Measurements from ENCODE around the gene RAB5B.
A peak's percentile ranks its signal among the peaks of the same experiment; 100 is the strongest.

The RAB5B gene

DNA sequence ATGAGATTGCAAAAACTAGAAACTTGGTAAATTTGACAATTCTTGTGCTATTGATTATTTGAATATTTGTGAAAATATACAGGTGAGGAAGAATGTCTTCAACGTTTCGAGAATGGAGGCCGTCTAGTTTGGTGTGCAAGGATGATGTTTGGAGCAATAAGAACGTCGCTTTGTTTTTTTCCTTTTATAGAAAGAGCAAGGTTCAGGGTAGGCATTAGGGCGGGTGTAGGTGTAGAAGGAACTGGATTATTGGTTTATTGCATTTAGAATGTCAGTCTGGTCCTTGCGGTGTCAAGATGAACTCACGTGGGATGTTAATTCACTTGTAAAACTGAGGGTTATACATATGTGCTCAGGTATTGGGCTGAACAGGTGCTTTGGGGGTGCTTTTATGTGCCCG, 69.0 kb downstream of the RAB5B start:
- Histone ChIP-seq H3K79me2 (ENCODE audit: control insufficient read depth, insufficient read depth, low read length) (peaks cover 16% of the 10 kb centered on the region), H3K79me1 (ENCODE audit: low read length) (peaks cover 1% of the 10 kb centered on the region), H3K4me2 (ENCODE audit: low read length) (peak overlapping the region; percentile 83), H4K5ac (ENCODE audit: low read length) (no peak overlapping the region), H4K8ac (ENCODE audit: low read depth, low read length) (no peak overlapping the region), H3K36me3 (ENCODE audit: control insufficient read depth, insufficient read depth, low read length) (peaks cover 4% of the 10 kb centered on the region), H3K27me3 (ENCODE audit: insufficient read depth, low read length, poor library complexity) (no peaks in the 10 kb centered on the region), H3K56ac (ENCODE audit: low read length) (peak overlapping the region; percentile 98), H3K4me3 (ENCODE audit: low read length) (peak overlapping the region; percentile 98), H3K9ac (ENCODE audit: low read length) (peak overlapping the region; percentile 99), H3K4me1 (ENCODE audit: control insufficient read depth, low read depth, low read length) (peaks cover 2% of the 10 kb centered on the region), H3K4ac (ENCODE audit: low read depth, low read length) (no peak overlapping the region), H3K27ac (ENCODE audit: low read depth, low read length) (no peak overlapping the region), H2AK5ac (ENCODE audit: low read length) (no peak overlapping the region), H3K23ac (ENCODE audit: low read length) (no peak overlapping the region), H3K18ac (ENCODE audit: low read length) (no peak overlapping the region), H2BK5ac (ENCODE audit: low read length) (no peak overlapping the region), H2BK15ac (replicated peaks; ENCODE audit: low read depth) (no peak overlapping the region), H2BK120ac (ENCODE audit: low read depth, low read length) (no peak overlapping the region)
- no peak for DNase-seq
- WGBS (ENCODE audit: extremely low coverage, insufficient coverage, low lambda C conversion rate): 100% methylated on average over 2 of the region's 9 CpGs

Data from mesendoderm (in vitro differentiated cells).